Brain pericyte (primary cell): ENCODE measurements around the gene ZNF697.
"Not testable (repeated sequence)": the region's sequence is repeated elsewhere in the genome, so short reads cannot be mapped to it uniquely, and the experiment has no call there.

Experiments used
- DNase-seq: peaks from one replicate; pipeline ENCODE4 v3.0.0-alpha.2; 2012; ENCODE audit warnings: low read depth, low spot score

ZNF697 gene

GRCh38 chr1:119647734-119648619, at the start of gene ZNF697:
Gene ZNF697 (minus strand): TSS chr1:119648266. CDS start chr1:119626100, 22,166 bp downstream.
- peak; percentile 80 for DNase-seq

GRCh38 chr1:119697598-119697997, 49.5 kb upstream of the ZNF697 start:
- DNase-seq, result no peak

DNA sequence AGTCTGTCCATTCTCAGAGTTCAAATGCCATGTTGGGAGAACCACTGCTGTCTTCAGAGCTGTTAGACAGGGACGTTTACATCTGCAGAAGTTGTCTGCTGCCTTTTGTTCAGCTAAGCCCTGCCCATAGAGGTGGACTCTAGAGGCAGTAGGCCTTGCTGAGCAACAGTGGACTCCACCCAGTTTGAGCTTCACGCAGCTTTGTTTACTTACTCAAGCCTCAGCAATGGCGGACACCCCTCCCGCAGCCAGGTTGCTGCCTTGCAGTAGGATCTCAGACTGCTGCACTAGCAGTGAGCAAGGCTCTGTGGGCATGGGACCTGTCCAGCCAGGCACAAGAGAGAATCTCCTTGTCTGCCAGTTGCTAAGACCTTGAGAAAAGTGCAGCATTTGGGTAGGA, 48.8 kb upstream of the ZNF697 start:
- not testable (repeated sequence) for DNase-seq

DNA sequence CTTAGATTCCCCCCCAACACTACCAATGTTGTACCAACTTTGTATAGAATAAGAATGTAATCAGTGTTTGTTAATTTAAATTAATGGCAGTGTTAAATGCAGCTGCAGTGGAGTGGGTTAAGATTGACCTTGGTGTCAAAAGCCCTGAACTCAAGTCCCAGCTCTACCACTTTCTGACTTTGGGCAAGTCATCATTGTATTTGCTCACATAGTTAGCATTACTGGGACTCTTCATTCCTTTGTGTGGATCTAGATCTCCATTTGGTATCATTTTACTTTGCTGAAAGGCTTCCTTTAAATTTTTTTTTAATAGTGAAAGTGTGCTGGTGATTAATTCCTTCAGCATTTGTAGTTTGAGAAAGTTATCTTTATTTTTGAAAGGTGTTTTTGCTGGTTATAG, 41.4 kb upstream of the ZNF697 start:
- no peak for DNase-seq

DNA sequence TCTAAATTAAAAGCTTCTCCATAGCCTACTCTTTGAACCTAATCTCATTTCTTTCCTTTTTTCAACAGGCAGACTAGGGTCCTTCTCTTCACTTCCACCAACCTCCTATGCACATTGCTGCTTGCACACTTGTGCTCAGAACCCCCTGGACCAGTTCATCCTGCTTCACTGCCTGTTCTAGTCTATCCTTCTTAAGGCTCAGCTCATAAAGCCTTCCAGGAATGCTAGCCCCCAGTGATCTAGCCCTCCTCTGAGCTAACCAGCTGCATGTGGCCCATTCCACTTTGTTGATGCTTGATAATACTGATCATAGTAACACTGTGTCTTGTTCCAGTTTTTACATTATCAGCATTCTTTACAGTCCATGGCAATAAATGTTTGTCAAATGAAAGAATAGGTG, 40.7 kb upstream of the ZNF697 start:
- no peak for DNase-seq

- DNase-seq, result no peak
Measured at GRCh38 chr1:119687434-119688079, 39.5 kb upstream of the ZNF697 start.

GRCh38 chr1:119686661-119687060, 38.6 kb upstream of the ZNF697 start:
- no peak for DNase-seq

DNA sequence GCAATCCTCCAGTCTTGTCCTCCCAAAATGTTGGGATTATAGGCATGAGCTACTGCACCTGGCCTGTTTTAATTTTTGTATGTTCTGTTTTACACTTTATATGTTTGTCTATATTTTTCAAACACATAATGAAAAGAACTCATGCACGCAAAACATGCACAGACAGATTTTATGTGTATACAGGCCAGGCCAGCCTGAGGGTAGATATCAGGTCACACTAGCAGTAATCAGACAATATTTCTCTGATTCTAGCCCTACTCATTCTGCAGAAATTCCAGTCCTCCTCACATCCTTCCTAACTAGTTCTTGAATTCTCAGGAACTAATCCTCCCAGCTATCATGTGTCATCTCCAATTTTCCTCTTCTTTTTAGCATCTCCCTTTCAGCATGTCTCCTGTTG, 35.8 kb upstream of the ZNF697 start:
- DNase-seq, result no peak

GRCh38 chr1:119682141-119682540, 34.1 kb upstream of the ZNF697 start:
- DNase-seq, result no peak

- no peak for DNase-seq
Measured at GRCh38 chr1:119681560-119681959, 33.5 kb upstream of the ZNF697 start.

GRCh38 chr1:119680723-119681122, 32.7 kb upstream of the ZNF697 start:
- DNase-seq, result no peak

DNA sequence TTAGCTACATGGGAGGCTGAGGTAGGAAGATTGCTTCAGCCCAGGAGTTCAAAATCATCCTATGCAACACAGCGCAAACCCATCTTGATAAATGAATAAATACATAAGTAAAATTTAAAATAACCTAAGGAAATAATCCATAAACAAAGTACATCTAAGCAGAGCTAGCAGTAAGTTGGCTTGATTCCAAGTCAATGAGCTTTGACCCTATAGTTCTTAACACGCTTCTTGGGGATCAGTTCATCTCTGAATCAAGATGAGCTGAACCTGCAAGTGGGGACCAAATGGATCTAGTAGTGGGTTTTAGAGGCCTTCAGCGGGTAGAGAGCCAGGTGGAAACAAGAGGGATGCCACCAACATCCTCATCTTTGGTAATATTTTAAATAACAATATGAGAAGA, 32.1 kb upstream of the ZNF697 start:
- no peak for DNase-seq

DNA sequence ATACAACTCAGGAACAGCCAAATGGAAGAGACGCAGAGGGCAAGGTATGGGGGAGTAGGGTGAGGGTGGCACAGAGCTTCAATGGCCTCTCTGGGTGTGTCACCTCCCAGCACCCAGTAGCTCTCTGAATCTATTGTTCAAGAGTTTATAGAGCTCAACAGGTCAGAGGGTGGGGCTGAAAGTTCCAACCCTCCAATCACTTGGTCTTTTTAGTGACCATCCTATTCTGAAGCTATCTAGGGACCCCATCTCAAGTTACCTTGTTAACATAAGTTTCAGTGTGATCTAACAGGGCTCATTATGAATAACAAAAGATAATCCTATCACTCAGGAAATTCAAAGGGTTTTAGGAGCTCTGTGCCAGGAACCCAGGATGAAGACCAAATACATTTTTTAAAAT, 31.2 kb upstream of the ZNF697 start:
- no peak for DNase-seq

DNA sequence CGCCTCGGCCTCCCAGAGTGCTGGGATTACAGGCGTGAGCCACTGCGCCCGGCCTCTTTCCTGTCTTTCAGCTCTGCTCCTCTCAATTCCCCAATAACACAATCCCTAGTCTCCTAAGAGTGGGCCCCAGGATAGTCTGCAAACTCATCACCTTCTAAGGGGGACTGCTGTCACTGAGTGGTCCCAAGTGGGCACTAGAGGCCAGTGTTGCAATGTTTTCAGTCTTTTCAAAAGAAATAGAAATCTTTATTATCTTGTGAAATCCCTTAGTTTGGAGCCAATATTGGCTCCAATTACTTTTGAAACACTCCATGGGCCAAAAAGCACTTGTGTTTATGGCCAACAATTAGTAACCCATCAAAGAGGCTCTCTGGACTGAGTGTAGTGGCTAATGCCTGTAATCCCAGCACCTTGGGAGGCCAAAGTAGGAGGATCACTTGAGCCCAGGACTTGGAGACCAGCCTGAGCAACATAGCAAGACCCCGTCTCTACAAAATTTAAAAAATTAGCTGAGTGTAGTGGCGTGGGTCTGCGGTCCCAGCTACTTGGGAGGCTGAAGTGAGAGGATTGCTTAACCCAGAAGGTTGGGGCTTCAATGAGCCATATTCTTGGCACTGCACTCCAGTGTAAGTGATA, 28.6 kb upstream of the ZNF697 start:
- DNase-seq, result no peak

- peak; percentile 55 for DNase-seq
Measured at GRCh38 chr1:119675349-119676345, 27.6 kb upstream of the ZNF697 start.

DNA sequence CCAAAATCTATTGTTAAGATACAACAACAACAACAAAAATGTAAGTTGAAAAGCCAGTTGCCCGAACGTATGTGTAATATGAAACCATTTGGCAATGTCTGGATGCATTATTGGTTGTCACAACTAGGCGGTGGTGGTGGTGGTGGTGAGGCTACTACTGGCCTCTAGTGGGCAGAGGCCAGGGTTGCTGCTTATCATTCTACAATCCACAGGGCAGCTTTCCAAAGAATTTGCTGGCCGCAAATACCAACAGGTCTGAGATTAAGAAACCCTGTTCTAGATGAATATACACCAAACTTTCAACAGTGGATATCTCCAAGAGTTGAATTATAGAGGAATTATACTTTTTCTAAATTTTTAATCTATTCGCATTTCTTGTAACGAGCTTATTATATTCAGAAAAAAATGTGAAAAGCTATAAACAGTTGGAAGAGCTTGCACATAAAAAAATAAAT, 26.8 kb upstream of the ZNF697 start:
- peak; percentile 15 for DNase-seq

- DNase-seq, result no peak
Measured at GRCh38 chr1:119674111-119674526, 26.1 kb upstream of the ZNF697 start.

GRCh38 chr1:119673171-119673940, 25.3 kb upstream of the ZNF697 start:
- no peak for DNase-seq

DNA sequence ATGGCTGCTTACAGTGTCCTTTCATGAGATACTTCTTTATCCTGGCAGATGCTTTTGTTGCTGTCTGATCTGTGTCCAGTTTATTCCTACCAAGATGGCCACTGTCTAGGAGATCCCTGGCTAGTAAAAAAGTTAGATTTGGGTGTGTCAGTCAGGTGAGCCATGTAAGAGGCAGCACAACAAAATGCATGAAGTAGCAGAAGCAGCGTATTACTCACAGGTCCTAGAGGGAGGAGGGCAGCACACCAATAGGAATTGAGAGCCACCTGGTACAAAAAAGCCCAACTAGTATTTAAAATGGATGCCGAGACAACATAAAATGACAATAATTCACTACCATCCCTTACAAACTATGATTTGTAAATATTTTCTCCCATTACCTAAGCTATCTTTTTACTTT, 22.8 kb upstream of the ZNF697 start:
- DNase-seq, result no peak

DNA sequence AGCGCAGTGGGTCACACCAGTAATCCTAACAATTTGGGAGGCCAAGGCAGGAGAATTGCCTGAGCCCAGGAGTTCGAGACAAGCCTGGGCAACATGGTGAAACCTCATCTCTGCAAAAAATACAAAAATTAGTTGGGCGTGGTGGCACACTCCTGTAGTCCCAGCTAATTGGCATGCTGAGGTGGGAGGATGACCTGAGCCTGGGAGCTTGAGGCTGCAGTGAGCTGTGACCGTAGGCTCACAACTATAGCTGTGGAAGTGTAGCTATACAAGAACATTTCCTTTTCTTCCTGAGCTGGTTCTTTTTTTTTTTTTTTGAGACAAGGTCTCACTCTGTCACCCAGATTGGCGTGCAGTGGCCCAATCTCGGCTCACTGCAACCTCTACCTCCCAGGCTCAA, 19.1 kb upstream of the ZNF697 start:
- DNase-seq, result no peak
